Bladder microvascular endothelial cell (primary cell): ENCODE measurements around the gene MSMB. TPM values are rescaled to one million over a fixed set of nuclear protein-coding genes. Genes with fewer than 3 reads are reported as not detected.

ENCODE experiments used
- total RNA-seq: library from RNA; depleted of rRNA; stranded (reverse); fragments of >200 nt; gene quantifications from 2 replicates; pipeline ENCODE4 v1.2.3, GENCODE V29; 2014

The MSMB gene, protein sequence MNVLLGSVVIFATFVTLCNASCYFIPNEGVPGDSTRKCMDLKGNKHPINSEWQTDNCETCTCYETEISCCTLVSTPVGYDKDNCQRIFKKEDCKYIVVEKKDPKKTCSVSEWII
- total RNA-seq, result not detected in 2 replicates

DNA sequence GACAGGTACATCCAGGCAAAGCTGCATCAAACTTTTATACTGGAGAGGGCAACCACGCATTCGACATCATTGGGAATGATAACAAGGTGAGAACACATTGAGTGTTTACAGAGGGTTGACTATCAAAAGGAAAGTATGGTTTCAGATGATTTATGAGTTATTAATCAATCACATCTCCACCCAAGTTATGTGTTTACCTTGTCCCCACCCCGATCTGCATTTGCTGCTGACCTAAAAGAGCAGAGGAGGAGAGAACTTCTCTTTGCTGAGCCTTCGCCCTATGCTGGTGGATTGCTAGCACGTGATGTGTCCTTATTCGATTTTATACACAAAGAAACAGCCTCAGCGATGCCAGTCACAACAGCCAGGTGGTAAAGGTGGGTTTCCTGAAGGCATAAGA is at the start of gene MSMB:
MSMB (minus strand) TSS at position 9 of the 400 bp plus-strand sequence. CDS start 32 bp downstream, outside the sequence.

DNA sequence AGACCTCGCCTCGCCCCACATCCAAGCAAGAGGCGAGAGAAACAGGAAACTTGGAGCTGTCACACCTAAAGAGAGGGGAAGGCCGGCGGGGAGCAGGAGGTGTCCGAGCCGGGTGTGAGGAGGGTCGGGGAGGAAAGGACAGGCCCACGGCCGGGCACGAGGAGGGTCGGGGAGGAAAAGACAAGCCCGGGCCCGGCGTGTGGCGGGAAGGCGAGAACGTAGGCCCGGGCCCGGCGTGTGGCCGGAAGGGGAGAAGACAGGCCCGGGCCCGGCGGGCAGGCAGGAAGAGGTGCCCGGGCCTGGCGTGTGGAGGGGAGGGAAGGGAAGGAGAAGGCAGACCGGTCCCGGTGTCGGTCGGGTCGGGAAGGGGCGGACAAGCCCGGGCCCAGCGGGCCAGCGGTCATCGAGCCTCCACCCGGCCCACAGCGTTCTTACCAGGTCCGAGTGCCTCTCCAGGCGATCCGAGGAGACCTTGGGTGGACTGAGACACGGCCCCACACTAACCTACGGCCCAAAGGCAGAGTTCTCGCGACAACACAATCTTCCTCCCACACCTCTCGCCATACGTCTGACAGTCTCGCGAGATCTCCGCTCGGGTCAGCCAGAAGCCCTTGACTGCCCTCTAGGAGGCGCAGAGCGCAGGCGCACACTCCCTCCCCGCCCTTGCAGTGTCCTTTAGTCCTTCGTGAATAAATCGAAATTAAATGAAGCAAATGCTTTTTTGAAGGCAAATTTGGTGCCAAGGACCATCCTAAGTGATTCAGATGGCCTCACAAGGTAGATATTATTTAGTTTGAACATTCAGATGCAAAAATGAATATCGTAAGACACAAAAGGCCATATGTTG is 15.8 kb downstream of the MSMB start, which contains the start of gene NCOA4:
NCOA4 (minus strand) TSS at position 533 of the 847 bp plus-strand sequence. CDS start 13,943 bp downstream, outside the sequence.

Other genes with a start within 250 kb of the MSMB start
- gene AGAP4, start 198.8 kb downstream of the MSMB start, total RNA-seq, result 2.1 and 4.3 TPM in 2 replicates
- gene TIMM23, start 73.8 kb downstream of the MSMB start, total RNA-seq, result 50.0 and 68.5 TPM in 2 replicates
- gene NCOA4, start 15.6 kb downstream of the MSMB start, total RNA-seq, result 187 and 219 TPM in 2 replicates
- 0.16 TPM in 1 of 2 replicates, not detected in the other for gene ANTXRL, start 240.7 kb upstream of the MSMB start, total RNA-seq